ENCODE measurements around the gene BTG4.

The BTG4 gene

GRCh38 chr11:111479666-111480065 lies 32.5 kb downstream of the BTG4 start:
- DNase-seq, result no peak

DNA sequence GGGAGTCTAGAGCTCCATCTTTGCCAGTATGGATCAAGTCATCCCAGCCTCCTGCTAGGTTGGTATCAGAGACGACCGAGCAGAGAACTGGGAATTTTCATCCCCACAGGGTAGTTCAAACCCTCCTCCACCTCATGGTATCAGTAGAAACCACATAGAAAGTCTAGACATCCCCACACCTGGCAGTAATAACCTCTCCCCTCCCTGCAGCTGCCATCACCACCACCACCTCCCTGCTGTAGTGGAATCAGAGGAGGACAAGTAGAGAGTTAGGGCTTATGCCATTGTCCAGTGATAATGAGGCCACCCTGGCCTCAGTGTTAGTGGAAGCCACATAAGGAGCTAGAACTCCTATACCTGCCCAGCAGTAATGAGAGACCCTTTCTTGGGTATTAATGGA lies 34.3 kb downstream of the BTG4 start:
- DNase-seq, result no peak

- DNase-seq, result no peak
Measured at GRCh38 chr11:111476956-111477355, 35.2 kb downstream of the BTG4 start.

DNA sequence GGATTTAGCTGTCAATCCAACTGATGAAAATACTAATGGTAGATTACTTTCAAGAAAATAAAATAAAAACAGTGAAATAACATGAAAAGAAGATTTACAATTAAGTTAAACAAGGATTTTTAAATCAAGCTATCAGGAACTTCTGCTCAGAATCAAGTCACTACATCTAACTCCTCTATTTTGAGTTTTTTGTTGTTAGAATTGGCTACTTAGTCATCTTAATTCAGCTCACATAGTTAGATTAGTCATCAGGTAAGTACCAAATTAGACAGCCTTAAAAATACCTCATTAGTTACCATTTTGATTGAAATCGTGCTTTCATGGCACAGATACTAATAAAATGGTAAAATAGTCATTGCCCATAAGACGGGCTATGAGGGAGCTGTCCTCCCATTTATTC lies 35.8 kb downstream of the BTG4 start:
- no peak for DNase-seq

- DNase-seq, result no peak
Measured at GRCh38 chr11:111474432-111474831, 37.8 kb downstream of the BTG4 start.

DNA sequence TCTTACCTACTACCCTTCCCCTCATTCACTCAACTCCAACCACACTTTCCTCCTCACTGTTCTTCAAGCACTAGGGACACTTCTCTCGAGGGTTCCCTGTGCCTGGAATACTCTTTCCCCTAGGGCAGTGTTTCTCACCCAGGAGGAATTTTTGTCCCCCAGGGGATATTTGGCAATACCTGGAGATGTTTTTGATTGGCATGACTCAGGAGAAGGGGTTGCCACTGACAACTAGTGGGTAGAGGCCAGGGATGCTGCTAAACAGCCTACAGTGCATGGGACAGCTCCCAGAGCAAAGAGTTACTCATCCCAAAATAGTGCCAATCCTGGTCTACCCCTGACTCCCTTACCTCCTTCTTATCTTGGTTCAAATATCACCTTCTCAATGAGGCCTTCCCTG lies 40.0 kb downstream of the BTG4 start:
- no peak for DNase-seq

- DNase-seq, result no peak
Measured at GRCh38 chr11:111469200-111469599, 43.0 kb downstream of the BTG4 start.

GRCh38 chr11:111466615-111467014 lies 45.6 kb downstream of the BTG4 start:
- DNase-seq, result no peak

GRCh38 chr11:111465400-111465799 lies 46.8 kb downstream of the BTG4 start:
- no peak for DNase-seq

DNA sequence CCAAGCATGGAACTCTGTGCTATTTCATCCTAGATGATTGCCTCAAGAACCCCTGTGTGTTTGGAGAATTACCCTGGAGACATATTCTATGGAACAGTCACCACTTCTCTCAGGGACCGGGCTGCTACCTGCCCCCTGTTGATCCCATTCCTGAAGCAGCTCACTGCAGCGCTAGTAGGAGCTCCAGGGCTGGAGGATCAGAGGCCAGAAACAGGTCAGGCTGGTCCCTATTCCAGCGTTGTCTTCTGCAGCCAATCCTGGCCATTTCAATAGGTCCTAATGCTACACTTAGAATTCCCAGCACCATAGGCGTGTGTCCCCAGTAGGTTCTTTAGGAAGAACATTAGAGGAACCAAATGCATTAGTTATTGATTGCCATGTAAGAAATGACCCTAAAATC lies 48.9 kb downstream of the BTG4 start:
- no peak for DNase-seq

DNA sequence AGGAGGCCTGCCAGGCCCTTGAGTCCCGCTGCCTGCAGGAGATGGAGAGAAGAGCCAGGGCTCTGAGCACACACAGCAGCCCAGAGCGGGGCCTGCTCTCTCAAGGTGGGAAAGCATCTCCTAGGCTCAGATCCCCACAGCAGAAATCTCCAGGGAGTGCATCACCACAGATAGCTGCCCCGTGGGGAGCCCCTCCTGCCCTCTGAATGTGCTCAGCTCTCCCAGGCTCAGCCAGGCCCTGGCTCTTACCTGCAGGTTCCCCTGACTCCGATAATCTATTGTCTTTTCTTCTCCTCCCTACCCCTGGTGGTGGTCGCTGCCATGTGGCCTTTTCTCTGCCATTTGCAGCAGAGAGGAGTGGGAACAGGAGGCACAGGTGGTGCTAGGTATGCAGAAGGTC lies 49.9 kb downstream of the BTG4 start:
- no peak for DNase-seq

GRCh38 chr11:111461460-111462235 lies 50.5 kb downstream of the BTG4 start:
- no peak for DNase-seq

GRCh38 chr11:111460856-111461255 lies 51.3 kb downstream of the BTG4 start:
- no peak for DNase-seq

DNA sequence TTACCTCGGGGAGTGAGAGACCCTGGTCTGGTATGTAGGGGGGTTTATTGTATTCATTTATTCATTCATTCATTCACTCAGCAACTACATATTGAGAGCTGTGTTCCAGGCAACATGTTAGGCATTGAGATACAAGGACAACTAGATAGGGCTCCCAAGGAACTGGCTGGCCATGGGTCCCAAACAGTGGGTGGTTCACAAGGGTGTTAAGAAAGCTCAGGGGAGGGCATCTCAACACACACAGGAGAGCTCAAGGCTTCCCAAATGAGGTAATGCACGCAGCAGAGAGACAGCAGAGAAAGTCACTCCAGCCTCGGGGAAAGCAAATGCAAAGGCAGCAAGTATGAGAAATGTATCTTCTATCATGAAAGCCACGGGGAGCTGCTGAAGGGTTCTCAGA lies 51.8 kb downstream of the BTG4 start:
- no peak for DNase-seq

DNA sequence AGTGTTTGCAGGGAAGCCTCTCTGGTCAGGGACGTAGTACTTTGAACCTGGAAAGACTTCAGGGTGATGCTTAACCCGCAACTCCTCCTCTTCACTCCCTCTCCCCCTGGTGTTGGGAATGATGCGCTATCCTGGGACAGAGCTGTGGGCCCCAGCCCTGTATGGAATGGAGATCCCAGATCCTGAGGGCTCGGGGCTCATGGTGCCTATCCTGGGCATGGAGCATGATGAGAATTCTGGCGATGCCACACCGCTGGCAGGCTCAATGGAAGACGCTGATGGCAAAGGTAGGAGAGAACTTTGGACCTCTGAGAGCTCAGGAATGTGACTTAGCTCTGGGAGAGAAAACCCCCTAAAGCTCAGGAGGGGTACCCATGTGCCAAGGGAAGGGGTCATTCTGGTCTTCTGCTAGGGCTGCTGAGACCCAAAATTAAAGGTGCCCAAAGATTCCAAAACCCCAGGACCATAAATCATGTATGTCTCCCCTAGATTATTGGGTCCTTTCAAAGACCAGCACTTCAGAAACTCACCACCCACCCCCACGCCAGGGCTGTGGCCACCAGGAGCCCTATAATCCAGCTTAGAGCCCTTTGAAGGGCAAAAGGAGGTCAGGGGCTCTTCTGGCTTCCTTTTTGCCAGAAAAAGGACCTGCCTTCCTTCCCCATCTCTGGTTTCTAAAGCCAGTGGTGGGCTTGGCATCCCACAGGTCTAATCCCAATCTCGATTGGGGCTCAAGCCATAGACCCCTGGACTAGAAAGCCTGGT lies 52.5 kb downstream of the BTG4 start:
- DNase-seq, result no peak

GRCh38 chr11:111457731-111458368 lies 54.3 kb downstream of the BTG4 start:
- no peak for DNase-seq

DNA sequence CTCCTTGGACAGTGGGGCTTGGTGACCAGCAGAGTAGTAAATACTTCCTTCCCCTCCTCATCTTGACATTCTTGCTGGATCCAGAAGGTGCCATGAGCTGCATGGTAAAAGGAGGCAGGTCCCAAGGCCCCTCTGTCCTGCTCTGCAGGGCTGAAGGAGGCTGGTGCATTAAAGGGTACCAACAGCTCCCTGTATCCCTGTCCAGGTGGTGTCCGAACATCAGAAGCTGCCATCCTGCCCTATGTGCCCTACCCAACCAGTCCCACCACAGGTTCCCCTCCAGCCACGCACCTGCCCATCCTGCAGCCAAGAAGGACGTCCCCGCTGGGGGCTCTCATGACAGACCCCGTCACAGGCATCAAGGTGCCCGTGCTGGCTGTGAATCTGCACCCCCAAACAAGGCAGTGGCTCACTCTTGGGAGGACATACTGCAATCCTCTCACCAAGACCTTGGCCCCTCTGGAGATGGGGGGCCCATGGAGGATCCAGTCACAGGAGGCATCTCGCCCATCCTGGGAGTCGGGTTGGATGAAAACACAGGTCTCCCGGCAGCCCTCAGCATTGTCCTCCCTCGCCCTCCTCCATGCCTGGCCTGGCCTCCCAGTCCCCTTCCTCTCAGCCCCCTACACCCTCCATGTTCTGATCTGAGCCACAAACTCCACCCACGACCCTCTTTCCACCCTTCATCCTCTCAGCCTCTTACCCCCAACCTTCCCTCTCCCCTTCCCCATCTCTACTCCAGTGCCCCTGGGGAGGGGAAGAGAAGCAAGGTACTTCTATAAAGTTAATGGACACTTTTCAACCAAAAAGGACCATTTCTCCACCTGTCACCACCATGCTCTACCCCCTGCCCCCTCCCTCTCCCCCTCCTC lies 55.1 kb downstream of the BTG4 start:
- no peak for DNase-seq

DNA sequence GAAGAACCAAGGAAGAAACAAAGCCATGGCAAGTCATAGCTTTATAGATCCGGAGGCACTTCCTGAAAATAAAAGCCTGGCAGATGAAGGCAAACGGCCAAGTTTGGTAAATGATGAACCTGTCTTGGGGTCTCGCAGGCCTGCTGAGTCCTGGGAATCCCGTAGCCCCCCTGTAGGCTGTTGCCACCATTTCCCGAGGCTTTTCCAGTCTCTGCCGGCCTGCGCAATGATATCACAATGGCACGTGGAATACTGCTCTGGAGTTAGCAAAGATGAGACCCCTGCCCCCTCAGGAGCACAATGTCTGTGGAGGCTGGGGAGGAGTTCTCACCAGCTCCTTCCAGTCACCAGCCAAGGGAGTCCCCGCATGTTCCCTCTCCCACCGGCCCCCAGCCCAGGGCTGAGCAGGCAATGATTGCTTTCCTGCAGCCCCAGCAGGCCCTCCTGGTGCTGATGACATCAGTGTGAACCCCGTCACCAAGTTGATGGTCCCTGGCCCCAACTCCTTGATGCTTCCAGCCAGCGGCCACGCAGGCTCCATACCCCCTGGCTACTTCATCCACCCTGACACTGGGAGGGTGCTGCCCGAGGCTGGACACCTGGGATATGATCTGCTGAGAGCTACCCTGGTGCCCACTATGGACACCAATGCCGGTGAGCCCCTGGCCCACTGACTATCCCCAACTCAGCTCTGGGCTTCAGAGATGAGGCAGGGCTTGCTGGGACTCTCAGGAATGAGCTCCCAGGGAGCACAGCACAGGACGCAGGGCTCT lies 55.9 kb downstream of the BTG4 start:
- DNase-seq, result no peak

- no peak for DNase-seq
Measured at GRCh38 chr11:111455291-111456085, 56.7 kb downstream of the BTG4 start.

DNA sequence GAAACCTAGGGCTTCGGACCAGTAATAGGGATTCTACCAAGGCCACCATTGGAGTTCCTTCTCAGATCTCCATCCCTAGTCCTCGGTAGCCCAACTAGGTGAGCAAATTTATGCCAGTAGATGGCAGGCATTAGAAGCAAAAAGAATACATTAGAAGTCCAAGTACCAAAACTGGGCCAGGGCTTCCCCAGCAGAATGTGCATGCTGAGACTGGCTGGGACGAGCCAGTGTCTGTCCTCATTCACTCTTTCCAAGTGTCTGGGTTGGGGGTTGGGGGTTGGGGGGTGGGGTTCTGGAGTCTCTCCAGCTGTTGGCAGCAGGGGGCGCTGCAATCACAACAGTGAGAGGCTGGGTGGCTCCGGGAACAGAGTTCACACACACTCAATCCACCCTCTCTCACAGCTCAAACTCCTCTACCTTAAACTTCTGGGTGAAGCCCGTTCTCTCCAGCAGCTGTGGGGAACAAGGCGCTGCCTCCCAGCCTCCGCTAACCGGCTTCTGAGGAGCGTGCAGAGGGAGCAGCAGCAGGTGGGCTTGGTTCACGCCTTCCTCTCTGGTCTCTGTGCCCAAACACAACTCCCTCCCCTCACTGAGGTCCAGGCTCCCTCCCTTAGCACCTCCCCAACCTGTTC lies 57.5 kb downstream of the BTG4 start:
- DNase-seq, result peak; percentile 5
